Body of pancreas (tissue), 4 donors: ENCODE results near the gene HOXC6. TPM values are rescaled to one million over a fixed set of nuclear protein-coding genes. Genes with fewer than 3 reads are reported as not detected.

Source experiments
- ATAC-seq: fragments of 150-250 bp; one replicate; pipeline ENCODE4 v1.9.1; 2016
- DNase-seq, 4 donors: peaks; one replicate each; pipeline ENCODE4 v3.0.0-alpha.2; 2019
- H3K27ac ChIP-seq, 4 donors: fragments of 200-600 bp; sonication (generic); 1 replicate in 3 of 4; 2 replicates in 1 of 4; pipeline versions ENCODE4 v1.5.1 to v1.6.1; 2016 to 2019; ENCODE audit warnings: mild to moderate bottlenecking in 1 of 4, mixed read lengths in 1 of 4, moderate library complexity in 1 of 4
- H3K27me3 ChIP-seq, 2 donors: fragments of 200-600 bp; sonication (generic); one replicate each; pipeline ENCODE4 v1.6.0; 2016; ENCODE audit warnings: mild to moderate bottlenecking in 1 of 2
- H3K36me3 ChIP-seq, 2 donors: fragments of 200-600 bp; sonication (generic); replicated peaks in 1 of 2; 2 replicates each; pipeline ENCODE4 v1.5.1; 2016; ENCODE audit warnings: low read depth in 2 of 2; ENCODE audit not compliant: insufficient read depth in 1 of 2
- H3K4me1 ChIP-seq: fragments of 200-600 bp; sonication (generic); one replicate; pipeline ENCODE4 v1.6.0; 2016
- H3K4me3 ChIP-seq, 2 donors: fragments of 200-600 bp; sonication (generic); 1 replicate in 1 of 2; 2 replicates in 1 of 2; pipeline ENCODE4 v1.5.1; 2016 to 2019
- H3K9me3 ChIP-seq, 3 donors: fragments of 200-600 bp; sonication (generic); 1 replicate in 2 of 3; 2 replicates in 1 of 3; pipeline ENCODE4 v1.5.1; 2016
- CTCF ChIP-seq, 7 experiments: fragments of 450-650 bp in 4 of 7; fragments of 200-600 bp in 3 of 7; sonication (generic) in 3 of 7; IDR thresholded peaks; one replicate each; pipeline ENCODE4 v1.5.1; 2016 to 2019; ENCODE audit warnings: antibody characterized with exemption in 7 of 7
- POLR2A ChIP-seq, 3 donors: fragments of 450-650 bp; IDR thresholded peaks; one replicate each; pipeline ENCODE4 v1.6.1; 2016; ENCODE audit warnings: antibody characterized with exemption in 3 of 3, mild to moderate bottlenecking in 2 of 3
- WGBS, 2 donors: methylation state at CpG; one replicate each; pipeline ENCODE4 v1.1.5; 2017; 5-methylcytosine and 5-hydroxymethylcytosine counted together
- intact Hi-C: fragments of 100-400 bp; cut with DNase I; formaldehyde crosslinking; loops from one replicate; pipeline ENCODE4 v1.15.1; 2023
- total RNA-seq, 2 donors: library from RNA; depleted of rRNA; stranded (reverse); fragments of >200 nt; gene quantifications; one replicate each; pipeline ENCODE4 v1.1.0, GENCODE V29; 2016

Gene HOXC6
- total RNA-seq, 2 donors from 2014 or later: not detected

- no peak overlapping the region for H3K27ac ChIP-seq
- DNase-seq (no peak), ATAC-seq (no peak)
- peaks cover 18% of the 10 kb centered on the region for H3K4me1 ChIP-seq
- intact Hi-C loops: no loop called here
- no peaks in the 10 kb centered on the region for H3K36me3 ChIP-seq
- WGBS, 2 donors: 18 to 28% methylated on average over 24 of the region's 24 CpGs
- H3K4me3 ChIP-seq: no peak overlapping the region
- TF ChIP-seq CTCF (IDR thresholded peaks at IDR 0.05) (no peak), POLR2A (IDR thresholded peaks at IDR 0.05) (no peak)
- peaks cover 0 to 29% of the 10 kb centered on the region in 2 donors for H3K27me3 ChIP-seq
- no peaks in the 10 kb centered on the region for H3K9me3 ChIP-seq
Observed at GRCh38 chr12:54051874-54052437, 23.7 kb downstream of the HOXC6 start.

DNA sequence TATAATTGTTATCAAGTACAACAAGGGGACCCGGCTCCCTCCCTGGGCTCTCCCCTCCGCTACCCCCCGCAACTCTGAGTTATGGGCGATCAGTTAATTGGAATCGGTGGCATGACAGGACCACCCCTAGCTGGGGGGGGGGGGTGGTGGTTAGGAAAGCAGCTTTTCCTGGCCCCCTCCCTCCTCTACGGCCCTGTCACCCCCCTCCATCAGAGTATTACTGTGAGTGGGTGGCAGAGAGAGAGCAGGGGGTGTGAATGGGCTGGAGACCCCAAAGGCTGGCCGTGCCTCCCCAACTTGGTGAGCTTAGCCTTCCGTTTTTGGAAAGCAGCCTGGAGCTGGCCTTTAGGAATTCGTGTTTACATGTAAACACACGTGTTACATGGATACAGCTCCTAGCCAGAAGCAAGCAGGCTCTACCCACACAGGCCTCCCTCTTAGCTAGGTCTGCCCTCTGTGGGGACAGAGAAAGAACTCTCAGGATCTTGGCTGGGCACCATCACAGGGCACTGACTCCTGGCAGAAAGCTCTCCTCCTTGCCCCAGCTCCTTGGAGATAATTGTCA is 24.3 kb downstream of the HOXC6 start:
- H3K4me3 ChIP-seq: no peak overlapping the region
- H3K27me3 ChIP-seq: peaks cover 0 to 23% of the 10 kb centered on the region in 2 donors
- TF ChIP-seq POLR2A (IDR thresholded peaks at IDR 0.05): no peak
- no peak for TF ChIP-seq CTCF (IDR thresholded peaks at IDR 0.05)
- ATAC-seq (no peak), DNase-seq (no peak)
- H3K4me1 ChIP-seq: peaks cover 13% of the 10 kb centered on the region
- 19 to 38% methylated on average over 10 of the region's 10 CpGs for WGBS, 2 donors
- H3K27ac ChIP-seq: no peak overlapping the region
- intact Hi-C loops: no loop called here
- no peaks in the 10 kb centered on the region for H3K36me3 ChIP-seq
- H3K9me3 ChIP-seq: no peaks in the 10 kb centered on the region

GRCh38 chr12:54053003-54053750 is 24.9 kb downstream of the HOXC6 start:
- Histone ChIP-seq H3K27me3 (peaks cover 0 to 16% of the 10 kb centered on the region in 2 donors), H3K27ac (no peak overlapping the region), H3K9me3 (no peaks in the 10 kb centered on the region), H3K4me3 (peak overlapping the region in 1 of 2 donors; percentile 11), H3K4me1 (peaks cover 10% of the 10 kb centered on the region), H3K36me3 (no peaks in the 10 kb centered on the region)
- intact Hi-C loops: no loop called here
- DNase-seq (no peak), ATAC-seq (no peak)
- TF ChIP-seq CTCF (IDR thresholded peaks at IDR 0.05) (no peak), POLR2A (IDR thresholded peaks at IDR 0.05) (no peak)
- WGBS, 2 donors: 7 to 8% methylated on average over 14 to 22 of the region's 22 CpGs

DNA sequence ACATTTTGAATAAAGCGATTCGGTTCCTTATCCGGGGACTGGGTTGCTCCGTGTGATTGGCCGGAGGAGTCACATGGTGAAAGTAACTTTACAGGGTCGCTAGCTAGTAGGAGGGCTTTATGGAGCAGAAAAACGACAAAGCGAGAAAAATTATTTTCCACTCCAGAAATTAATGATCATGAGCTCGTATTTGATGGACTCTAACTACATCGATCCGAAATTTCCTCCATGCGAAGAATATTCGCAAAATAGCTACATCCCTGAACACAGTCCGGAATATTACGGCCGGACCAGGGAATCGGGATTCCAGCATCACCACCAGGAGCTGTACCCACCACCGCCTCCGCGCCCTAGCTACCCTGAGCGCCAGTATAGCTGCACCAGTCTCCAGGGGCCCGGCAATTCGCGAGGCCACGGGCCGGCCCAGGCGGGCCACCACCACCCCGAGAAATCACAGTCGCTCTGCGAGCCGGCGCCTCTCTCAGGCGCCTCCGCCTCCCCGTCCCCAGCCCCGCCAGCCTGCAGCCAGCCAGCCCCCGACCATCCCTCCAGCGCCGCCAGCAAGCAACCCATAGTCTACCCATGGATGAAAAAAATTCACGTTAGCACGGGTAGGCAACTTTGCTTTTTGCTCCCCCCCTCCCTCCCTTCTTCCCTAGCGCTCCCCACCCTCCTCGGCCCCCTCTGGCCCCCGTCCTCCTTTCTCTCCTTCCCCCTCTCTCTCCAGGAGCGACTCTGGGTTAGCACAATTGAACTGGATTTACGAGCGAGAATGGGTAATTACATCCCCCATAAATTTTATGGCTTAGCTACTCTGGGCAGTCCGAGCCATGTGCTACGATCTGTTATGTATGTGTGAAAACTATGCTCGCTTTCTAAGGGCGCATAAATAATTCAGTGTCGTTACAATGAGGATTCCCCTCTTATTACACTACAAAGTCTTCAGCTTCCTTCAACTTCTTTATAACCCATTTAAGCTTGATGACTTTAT is 25.8 kb downstream of the HOXC6 start, which contains the start of gene HOXC4:
Gene HOXC4, plus strand, starts transcription at position 85 of the 991 bp plus-strand sequence. Its CDS starts 88 bp downstream, at position 173.
- Histone ChIP-seq H3K9me3 (no peaks in the 10 kb centered on the region), H3K4me1 (peaks cover 10% of the 10 kb centered on the region), H3K27me3 (peaks cover 0 to 14% of the 10 kb centered on the region in 2 donors), H3K4me3 (peak within 1 kb of the TSS in 1 of 2 donors; percentile 11), H3K27ac (no peak within 1 kb of the TSS), H3K36me3 (no peaks in the 10 kb centered on the region)
- no peak for TF ChIP-seq CTCF (IDR thresholded peaks at IDR 0.05)
- TF ChIP-seq POLR2A (IDR thresholded peaks at IDR 0.05): no peak
- intact Hi-C loops: no loop called here
- DNase-seq (peak in 1 of 4 donors; percentile 33), ATAC-seq (peak; percentile 43)
- WGBS, 2 donors: 4 to 9% methylated on average over 35 to 52 of the region's 52 CpGs
